Spinal cord (tissue), 10 donors: Measurements from ENCODE around the gene HBS1L. TPM values are rescaled to one million over a fixed set of nuclear protein-coding genes. Genes with fewer than 3 reads are reported as not detected.

Experiments used
- DNase-seq, 6 donors: peaks; one replicate each; pipeline versions ENCODE4 v3.0.0 to v3.0.0-alpha.2; 2013 to 2015; ENCODE audit warnings: low spot score in 6 of 6, low read depth in 4 of 6
- H3K27ac ChIP-seq: one replicate; pipeline ENCODE4 v1.5.1; 2013; ENCODE audit warnings: low read depth, low read length, control low read depth
- H3K27me3 ChIP-seq: one replicate; pipeline ENCODE4 v1.6.1; 2013; ENCODE audit warnings: low read length; ENCODE audit not compliant: control insufficient read depth, insufficient read depth
- H3K36me3 ChIP-seq: one replicate; pipeline ENCODE4 v1.6.1; 2013; ENCODE audit warnings: low read length; ENCODE audit not compliant: control insufficient read depth, insufficient read depth
- H3K4me1 ChIP-seq: one replicate; pipeline ENCODE4 v1.6.1; 2013; ENCODE audit warnings: low read length; ENCODE audit not compliant: control insufficient read depth, insufficient read depth
- H3K4me3 ChIP-seq: one replicate; pipeline ENCODE4 v1.5.1; 2013; ENCODE audit warnings: low read depth, low read length, control low read depth
- H3K9me3 ChIP-seq: one replicate; pipeline ENCODE4 v1.6.1; 2013; ENCODE audit warnings: low read length; ENCODE audit not compliant: control insufficient read depth, insufficient read depth
- WGBS: methylation state at CpG from one replicate; pipeline ENCODE4 v1.1.5; 2013; ENCODE audit warnings: missing lambda C conversion rate; ENCODE audit not compliant: insufficient coverage; 5-methylcytosine and 5-hydroxymethylcytosine counted together
- polyA plus RNA-seq, 2 donors: library from polyadenylated mRNA; unstranded; fragments of 120-200 nt; gene quantifications; one replicate each; pipeline ENCODE4 v1.2.1, GENCODE V29; 2013; ENCODE audit not compliant: insufficient read length in 2 of 2
- total RNA-seq, 2 donors: library from RNA; depleted of rRNA in 1 of 2; stranded (reverse); fragments of 120-200 nt in 1 of 2; fragments of >200 nt in 1 of 2; gene quantifications; one replicate each; pipeline versions ENCODE4 v1.2.3 to v1.2.4, GENCODE V29; 2013 to 2014
- donor health status: healthy.

Gene HBS1L
- total and polyA plus RNA-seq, 4 donors, result 63.7 to 121 (median 89.1) TPM

GRCh38 chr6:134950482-134950881, 104.1 kb downstream of the HBS1L start:
- no peak for DNase-seq
- Histone ChIP-seq H3K36me3 (no peaks in the 10 kb centered on the region), H3K9me3 (no peaks in the 10 kb centered on the region), H3K4me3 (no peak overlapping the region), H3K27me3 (no peaks in the 10 kb centered on the region), H3K4me1 (no peaks in the 10 kb centered on the region), H3K27ac (no peak overlapping the region)
- 52% methylated on average over 2 of the region's 2 CpGs for WGBS

GRCh38 chr6:134949927-134950326, 104.7 kb downstream of the HBS1L start, which contains the start of gene ALDH8A1:
Gene ALDH8A1, minus strand, starts transcription at chr6:134950101. Its CDS starts 48 bp downstream, at chr6:134950053.
- no peaks in the 10 kb centered on the region for H3K36me3 ChIP-seq
- H3K27ac ChIP-seq, result no peak within 1 kb of the TSS
- H3K9me3 ChIP-seq, result no peaks in the 10 kb centered on the region
- H3K27me3 ChIP-seq, result no peaks in the 10 kb centered on the region
- H3K4me3 ChIP-seq, result no peak within 1 kb of the TSS
- no peak for DNase-seq
- 69% methylated on average over 2 of the region's 4 CpGs for WGBS
- H3K4me1 ChIP-seq, result no peaks in the 10 kb centered on the region

- no peak overlapping the region for H3K27ac ChIP-seq
- no peak overlapping the region for H3K4me3 ChIP-seq
- no CpG with 5 or more reads among the region's 1 CpG for WGBS
- H3K36me3 ChIP-seq, result no peaks in the 10 kb centered on the region
- no peaks in the 10 kb centered on the region for H3K27me3 ChIP-seq
- H3K4me1 ChIP-seq, result no peaks in the 10 kb centered on the region
- no peaks in the 10 kb centered on the region for H3K9me3 ChIP-seq
- DNase-seq, result peak in 1 of 6 donors; percentile 26
Observed at GRCh38 chr6:134948691-134949090, 105.9 kb downstream of the HBS1L start.

- H3K4me1 ChIP-seq, result no peaks in the 10 kb centered on the region
- DNase-seq, result no peak
- no peaks in the 10 kb centered on the region for H3K27me3 ChIP-seq
- no peaks in the 10 kb centered on the region for H3K36me3 ChIP-seq
- no peak overlapping the region for H3K4me3 ChIP-seq
- H3K27ac ChIP-seq, result no peak overlapping the region
- no peaks in the 10 kb centered on the region for H3K9me3 ChIP-seq
Observed at GRCh38 chr6:134948142-134948541, 106.5 kb downstream of the HBS1L start.

GRCh38 chr6:134945045-134945444, 109.6 kb downstream of the HBS1L start:
- no peak overlapping the region for H3K4me3 ChIP-seq
- no peak overlapping the region for H3K27ac ChIP-seq

GRCh38 chr6:134943522-134944111, 111.0 kb downstream of the HBS1L start:
- Histone ChIP-seq H3K4me3 (no peak overlapping the region), H3K36me3 (no peaks in the 10 kb centered on the region)
- 97% methylated on average over 6 of the region's 9 CpGs for WGBS

More at GRCh38 chr6:134945045-134945444, 109.6 kb downstream of the HBS1L start:
- H3K9me3 ChIP-seq, result no peaks in the 10 kb centered on the region
- H3K27me3 ChIP-seq, result no peaks in the 10 kb centered on the region
- H3K4me1 ChIP-seq, result no peaks in the 10 kb centered on the region
- no peak for DNase-seq
- no peaks in the 10 kb centered on the region for H3K36me3 ChIP-seq

GRCh38 chr6:134938896-134939295, 115.7 kb downstream of the HBS1L start:
- no peak for DNase-seq
- Histone ChIP-seq H3K9me3 (no peaks in the 10 kb centered on the region), H3K27ac (no peak overlapping the region), H3K4me1 (no peaks in the 10 kb centered on the region), H3K4me3 (no peak overlapping the region), H3K27me3 (no peaks in the 10 kb centered on the region), H3K36me3 (no peaks in the 10 kb centered on the region)
- 72% methylated on average over 3 of the region's 5 CpGs for WGBS

More at GRCh38 chr6:134943522-134944111, 111.0 kb downstream of the HBS1L start:
- no peak for DNase-seq
- H3K9me3 ChIP-seq, result no peaks in the 10 kb centered on the region
- H3K27ac ChIP-seq, result no peak overlapping the region
- H3K27me3 ChIP-seq, result no peaks in the 10 kb centered on the region
- no peaks in the 10 kb centered on the region for H3K4me1 ChIP-seq

GRCh38 chr6:134937426-134937825, 117.2 kb downstream of the HBS1L start:
- WGBS, result 50% methylated on average over 1 of the region's 5 CpGs
- Histone ChIP-seq H3K4me3 (no peak overlapping the region), H3K9me3 (no peaks in the 10 kb centered on the region), H3K36me3 (no peaks in the 10 kb centered on the region), H3K27ac (no peak overlapping the region), H3K27me3 (no peaks in the 10 kb centered on the region), H3K4me1 (no peaks in the 10 kb centered on the region)
- DNase-seq, result no peak

GRCh38 chr6:134936931-134937330, 117.7 kb downstream of the HBS1L start:
- WGBS, result no CpG with 5 or more reads among the region's 5 CpGs
- no peak for DNase-seq
- H3K4me3 ChIP-seq, result no peak overlapping the region

GRCh38 chr6:134936476-134936875, 118.1 kb downstream of the HBS1L start:
- no peaks in the 10 kb centered on the region for H3K36me3 ChIP-seq
- no peak overlapping the region for H3K27ac ChIP-seq
- DNase-seq, result peak in 1 of 6 donors; percentile 36
- no peaks in the 10 kb centered on the region for H3K9me3 ChIP-seq
- H3K4me1 ChIP-seq, result no peaks in the 10 kb centered on the region
- 100% methylated on average over 3 of the region's 5 CpGs for WGBS
- H3K27me3 ChIP-seq, result no peaks in the 10 kb centered on the region
- no peak overlapping the region for H3K4me3 ChIP-seq

More at GRCh38 chr6:134936931-134937330, 117.7 kb downstream of the HBS1L start:
- Histone ChIP-seq H3K27me3 (no peaks in the 10 kb centered on the region), H3K36me3 (no peaks in the 10 kb centered on the region), H3K27ac (no peak overlapping the region), H3K4me1 (no peaks in the 10 kb centered on the region), H3K9me3 (no peaks in the 10 kb centered on the region)
